Measurements from ENCODE around the gene CDH4. TPM values are rescaled to one million over a fixed set of nuclear protein-coding genes. Genes with fewer than 3 reads are reported as not detected.

CDH4 gene
- total and polyA plus RNA-seq, 2 of the 8 experiments (the other 6 are each of a cell fraction or from before 2014, with no cell fraction given): 4.3 to 7.9 TPM

GRCh38 chr20:61628901-61629601 lies 377.0 kb downstream of the CDH4 start:
- Histone ChIP-seq H2BK5ac (ENCODE audit: low read depth, low read length) (no peak overlapping the region), H3K79me2 (ENCODE audit: control insufficient read depth in 1 of 2, insufficient read depth in 2 of 2, low read length in 2 of 2) (no peaks in the 10 kb centered on the region), H3K79me1 (ENCODE audit: low read depth, low read length) (0 out of 2 replicates have a peak, but pooled peaks cover 2% of the 10 kb centered on the region), H2BK120ac (replicated peaks; ENCODE audit: low read depth, low read length) (no peak overlapping the region), H4K8ac (ENCODE audit: extremely low read depth, insufficient read depth, low read length) (no peak overlapping the region), H3K23ac (ENCODE audit: insufficient read length) (no peak overlapping the region), H4K91ac (replicated peaks; ENCODE audit: insufficient read length, low read length) (no peak overlapping the region), H3K27me3 (replicated peaks in 1 of 4; ENCODE audit: control insufficient read depth in 3 of 4, extremely low read depth in 1 of 4, insufficient read depth in 3 of 4, low read length in 3 of 4) (peaks cover 0 to 2% (median under 1%) of the 10 kb centered on the region in 4 experiments; a peak in 3 of 7 replicates), H4K20me1 (replicated peaks in 1 of 2; ENCODE audit: control insufficient read depth in 1 of 2, insufficient read depth in 2 of 2, low read length in 2 of 2) (peaks cover 2 to 5% of the 10 kb centered on the region in 2 experiments), H3K27ac (ENCODE audit: low read depth, low read length) (no peak overlapping the region), H3K9ac (replicated peaks in 1 of 4; ENCODE audit: extremely low read depth in 1 of 4, low read depth in 3 of 4, low read length in 3 of 4) (no peak overlapping the region), H3K4me1 (replicated peaks in 1 of 4; ENCODE audit: control insufficient read depth in 3 of 4, insufficient read depth in 4 of 4, low read length in 3 of 4) (no peaks in the 10 kb centered on the region), H3K4me2 (ENCODE audit: insufficient read depth in 1 of 2, low read depth in 2 of 2, low read length in 2 of 2) (no peak overlapping the region), H3K4me3 (ENCODE audit: extremely low read depth in 1 of 4, insufficient read depth in 2 of 4, low read depth in 3 of 4, low read length in 4 of 4) (no peak overlapping the region), H3K9me3 (ENCODE audit: insufficient read depth in 2 of 2, low read depth in 1 of 2, low read length in 1 of 2) (no peaks in the 10 kb centered on the region), H3K36me3 (ENCODE audit: control insufficient read depth in 2 of 4, insufficient read depth in 4 of 4, low read length in 3 of 4) (no peaks in the 10 kb centered on the region), H2BK15ac (ENCODE audit: low read length) (no peak overlapping the region), H3K56ac (replicated peaks; ENCODE audit: insufficient read length, low read depth, low read length) (no peak overlapping the region), H3K23me2 (ENCODE audit: low read depth, low read length) (peaks cover 10% of the 10 kb centered on the region; the same call in 1 of the 2 replicates), H4K5ac (ENCODE audit: insufficient read length, low read depth, low read length) (no peak overlapping the region), H2AK5ac (ENCODE audit: low read depth, low read length) (no peak overlapping the region), H3K14ac (ENCODE audit: insufficient read length) (no peak overlapping the region), H2BK20ac (ENCODE audit: low read length) (no peak overlapping the region), H2BK12ac (ENCODE audit: low read depth, low read length) (0 out of 2 replicates have a peak overlapping the region, but pooled peaks have one; percentile 27), H2AFZ (ENCODE audit: low read length) (no peak overlapping the region), H3K4ac (replicated peaks; ENCODE audit: insufficient read length, low read depth, low read length) (no peak overlapping the region), H3K18ac (ENCODE audit: extremely low read depth, low read length) (no peak overlapping the region)
- FAIRE-seq (no peak), DNase-seq (ENCODE audit: low read depth in 1 of 2, low spot score in 2 of 2) (no peak)
- 78% methylated on average over 17 of the region's 17 CpGs; no CpG with 5 or more reads in 1 of the 2 experiments for WGBS, 2 experiments (ENCODE audit: extremely low coverage in 1 of 2, insufficient coverage in 1 of 2, insufficient read length in 1 of 2, insufficient replicate concordance in 2 of 2, low coverage in 1 of 2, low lambda C conversion rate in 2 of 2, missing lambda C conversion rate in 1 of 2)
- ChIA-PET CTCF (ENCODE audit: partially characterized antibody) (interaction anchor here (1.0 to 2.3 kb wide), 5 partner anchors 12 to 267 kb away, joined by 3 to 11 read pairs (median 4); no protein-coding TSS in a partner anchor), POLR2A (ENCODE audit: partially characterized antibody) (no interaction called here)
- TF ChIP-seq, protein P1, sequence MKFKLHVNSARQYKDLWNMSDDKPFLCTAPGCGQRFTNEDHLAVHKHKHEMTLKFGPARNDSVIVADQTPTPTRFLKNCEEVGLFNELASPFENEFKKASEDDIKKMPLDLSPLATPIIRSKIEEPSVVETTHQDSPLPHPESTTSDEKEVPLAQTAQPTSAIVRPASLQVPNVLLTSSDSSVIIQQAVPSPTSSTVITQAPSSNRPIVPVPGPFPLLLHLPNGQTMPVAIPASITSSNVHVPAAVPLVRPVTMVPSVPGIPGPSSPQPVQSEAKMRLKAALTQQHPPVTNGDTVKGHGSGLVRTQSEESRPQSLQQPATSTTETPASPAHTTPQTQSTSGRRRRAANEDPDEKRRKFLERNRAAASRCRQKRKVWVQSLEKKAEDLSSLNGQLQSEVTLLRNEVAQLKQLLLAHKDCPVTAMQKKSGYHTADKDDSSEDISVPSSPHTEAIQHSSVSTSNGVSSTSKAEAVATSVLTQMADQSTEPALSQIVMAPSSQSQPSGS (IDR thresholded peaks at IDR 0.05; ENCODE audit: low read length): no peak
- TF ChIP-seq BRCA1 (IDR thresholded peaks at IDR 0.05; ENCODE audit: low read depth, low read length) (no peak), ASH2L (IDR thresholded peaks at IDR 0.05; ENCODE audit: low read length) (no peak), CEBPB (IDR thresholded peaks at IDR 0.05; ENCODE audit: low read depth, low read length) (no peak), EGR1 (IDR thresholded peaks at IDR 0.05; ENCODE audit: borderline replicate concordance, low read depth, low read length) (no peak), SUZ12 (IDR thresholded peaks at IDR 0.05; ENCODE audit: low read length) (no peak), SP2 (IDR thresholded peaks at IDR 0.05; ENCODE audit: low read length) (no peak), CREB1 (IDR thresholded peaks at IDR 0.05) (no peak), SIRT6 (IDR thresholded peaks at IDR 0.05; ENCODE audit: low read length) (no peak), KDM5A (IDR thresholded peaks at IDR 0.05; ENCODE audit: low read length) (no peak), TCF12 (IDR thresholded peaks at IDR 0.05; ENCODE audit: low read depth, low read length) (no peak), CBX5 (IDR thresholded peaks at IDR 0.05; ENCODE audit: low read depth, low read length) (no peak), POLR2AphosphoS5 (IDR thresholded peaks at IDR 0.05; ENCODE audit: low read depth, low read length) (no peak)

All from H1 (cell line).